Loucy (cell line): ENCODE measurements around the gene LZTFL1.
A peak's percentile ranks its signal among the peaks of the same experiment; 100 is the strongest.

Experiments used
- H2AFZ ChIP-seq: fragments of 200-600 bp; sonication (generic); 2 replicates; pipeline ENCODE4 v1.6.0; 2016; ENCODE audit warnings: antibody characterized with exemption, mild to moderate bottlenecking, low read length, moderate library complexity
- H3F3A ChIP-seq: fragments of 200-600 bp; 2 replicates; pipeline ENCODE4 v1.6.0; 2016; ENCODE audit warnings: antibody characterized with exemption, low read depth, mild to moderate bottlenecking
- H3K27me3 ChIP-seq: fragments of 200-600 bp; sonication (generic); 2 replicates; pipeline ENCODE4 v1.6.1; 2014; ENCODE audit warnings: low read length, mild to moderate bottlenecking; ENCODE audit not compliant: insufficient read depth, poor library complexity, severe bottlenecking
- H3K36me3 ChIP-seq: fragments of 200-600 bp; sonication (generic); 2 replicates; pipeline ENCODE4 v1.6.1; 2016; ENCODE audit warnings: low read length; ENCODE audit not compliant: insufficient read depth
- H3K4me1 ChIP-seq: fragments of 200-600 bp; sonication (generic); 2 replicates; pipeline ENCODE4 v1.5.1; 2014; ENCODE audit warnings: low read length, mild to moderate bottlenecking; ENCODE audit not compliant: insufficient read depth, poor library complexity, severe bottlenecking
- H3K4me2 ChIP-seq: fragments of 200-600 bp; sonication (generic); 2 replicates; pipeline ENCODE4 v1.6.0; 2014; ENCODE audit warnings: antibody characterized with exemption, low read length, low read depth, mild to moderate bottlenecking; ENCODE audit not compliant: poor library complexity, severe bottlenecking
- H3K4me3 ChIP-seq: fragments of 200-600 bp; sonication (generic); 2 replicates; pipeline ENCODE4 v1.5.1; 2014; ENCODE audit warnings: low read length, mild to moderate bottlenecking, mixed read lengths; ENCODE audit not compliant: poor library complexity, severe bottlenecking
- H3K79me2 ChIP-seq: fragments of 200-600 bp; sonication (generic); 2 replicates; pipeline ENCODE4 v1.6.1; 2014; ENCODE audit warnings: low read length; ENCODE audit not compliant: insufficient read depth
- H3K9ac ChIP-seq: fragments of 200-600 bp; sonication (generic); 2 replicates; pipeline ENCODE4 v1.6.0; 2014; ENCODE audit warnings: mild to moderate bottlenecking, low read depth, low read length, moderate library complexity; ENCODE audit not compliant: poor library complexity, severe bottlenecking
- H3K9me2 ChIP-seq: fragments of 200-600 bp; sonication (generic); replicated peaks from 2 replicates; pipeline ENCODE4 v1.6.1; 2016; ENCODE audit warnings: low read depth, low read length, mixed read lengths
- H3K9me3 ChIP-seq: fragments of 200-600 bp; sonication (generic); 2 replicates; pipeline ENCODE4 v1.6.1; 2014; ENCODE audit warnings: mild to moderate bottlenecking, antibody characterized with exemption, low read length, low read depth; ENCODE audit not compliant: insufficient read depth
- H4K20me1 ChIP-seq: fragments of 200-600 bp; sonication (generic); 2 replicates; pipeline ENCODE4 v1.6.0; 2014; ENCODE audit warnings: antibody characterized with exemption, low read length, mild to moderate bottlenecking; ENCODE audit not compliant: insufficient read depth, poor library complexity, severe bottlenecking
- CTCF ChIP-seq: fragments of 200-600 bp; sonication (generic); conservative IDR thresholded peaks from 2 replicates; pipeline ENCODE4 v1.5.1; 2014; ENCODE audit warnings: mild to moderate bottlenecking, antibody characterized with exemption, low read length
- EZH2phosphoT487 ChIP-seq: fragments of 200-600 bp; IDR thresholded peaks from 2 replicates; pipeline ENCODE4 v1.6.1; 2018; ENCODE audit warnings: antibody characterized with exemption, mild to moderate bottlenecking, moderate library complexity, borderline replicate concordance

Gene LZTFL1

GRCh38 chr3:45817831-45818522, 23.9 kb downstream of the LZTFL1 start:
- no peaks in the 10 kb centered on the region for H3K9me2 ChIP-seq
- H3F3A ChIP-seq = peaks cover 4% of the 10 kb centered on the region; the same call in 1 of the 2 replicates
- peaks cover 14% of the 10 kb centered on the region for H3K4me1 ChIP-seq
- no peaks in the 10 kb centered on the region for H3K9me3 ChIP-seq
- H2AFZ ChIP-seq = no peak overlapping the region
- TF ChIP-seq CTCF = no peak
- peak; percentile 82; the same call in 1 of the 2 replicates for TF ChIP-seq EZH2phosphoT487
- no peaks in the 10 kb centered on the region for H3K79me2 ChIP-seq
- H3K9ac ChIP-seq = no peak overlapping the region
- H3K4me3 ChIP-seq = no peak overlapping the region
- no peaks in the 10 kb centered on the region for H4K20me1 ChIP-seq
- H3K4me2 ChIP-seq = no peak overlapping the region
- H3K36me3 ChIP-seq = no peaks in the 10 kb centered on the region
- peaks cover 67% of the 10 kb centered on the region for H3K27me3 ChIP-seq

- H4K20me1 ChIP-seq = no peaks in the 10 kb centered on the region
- H3K4me1 ChIP-seq = peaks cover 14% of the 10 kb centered on the region
- no peak overlapping the region for H3K4me2 ChIP-seq
- H3F3A ChIP-seq = peaks cover 4% of the 10 kb centered on the region; the same call in 1 of the 2 replicates
- H3K36me3 ChIP-seq = no peaks in the 10 kb centered on the region
- peaks cover 68% of the 10 kb centered on the region for H3K27me3 ChIP-seq
- no peak overlapping the region for H3K4me3 ChIP-seq
- no peak overlapping the region for H3K9ac ChIP-seq
- H2AFZ ChIP-seq = no peak overlapping the region
- no peaks in the 10 kb centered on the region for H3K79me2 ChIP-seq
- TF ChIP-seq EZH2phosphoT487 = no peak
- no peaks in the 10 kb centered on the region for H3K9me2 ChIP-seq
- no peaks in the 10 kb centered on the region for H3K9me3 ChIP-seq
Observed at GRCh38 chr3:45816544-45816943, 25.4 kb downstream of the LZTFL1 start.

GRCh38 chr3:45814322-45814721, 27.6 kb downstream of the LZTFL1 start:
- Histone ChIP-seq H3K79me2 (no peaks in the 10 kb centered on the region), H3F3A (peaks cover 4% of the 10 kb centered on the region; the same call in 1 of the 2 replicates), H3K27me3 (peaks cover 65% of the 10 kb centered on the region), H3K9me2 (no peaks in the 10 kb centered on the region), H3K9me3 (no peaks in the 10 kb centered on the region), H3K4me1 (peaks cover 14% of the 10 kb centered on the region), H2AFZ (no peak overlapping the region), H3K36me3 (no peaks in the 10 kb centered on the region), H3K9ac (no peak overlapping the region), H3K4me2 (no peak overlapping the region), H4K20me1 (no peaks in the 10 kb centered on the region), H3K4me3 (no peak overlapping the region)
- no peak for TF ChIP-seq EZH2phosphoT487
- TF ChIP-seq CTCF = no peak
